ENCODE measurements around the gene TRIM29. TPM values are rescaled to one million over a fixed set of nuclear protein-coding genes. Genes with fewer than 3 reads are reported as not detected.

Gene TRIM29
- total and polyA plus RNA-seq, 2 of the 13 experiments (the other 11 are each of a cell fraction or from before 2014, with no cell fraction given), result 0.86 TPM

- TF ChIP-seq ZUFSP (CRISPR knock-in tag; IDR thresholded peaks at IDR 0.05; ENCODE audit: borderline replicate concordance), result no peak
- peak; percentile 75; the same call in 1 of the 2 replicates for TF ChIP-seq KDM6A (CRISPR knock-in tag; IDR thresholded peaks at IDR 0.05; ENCODE audit: low read depth)
- no peak for TF ChIP-seq SMAD9 (CRISPR knock-in tag; IDR thresholded peaks at IDR 0.05)
- peak; percentile 71 for TF ChIP-seq PATZ1 (CRISPR knock-in tag; IDR thresholded peaks at IDR 0.05)
- TF ChIP-seq ZBTB39 (CRISPR knock-in tag; IDR thresholded peaks at IDR 0.05), result no peak
- no peak; the same call in 1 of the 2 replicates for TF ChIP-seq JDP2 (CRISPR knock-in tag; IDR thresholded peaks at IDR 0.05; ENCODE audit: borderline replicate concordance)
- TF ChIP-seq ZNF7 (CRISPR knock-in tag; IDR thresholded peaks at IDR 0.05), result no peak
- TF ChIP-seq ZFP36L2 (CRISPR knock-in tag; IDR thresholded peaks at IDR 0.05), result no peak
- no peak for TF ChIP-seq ZNF672 (CRISPR knock-in tag; IDR thresholded peaks at IDR 0.05)
- no peak for TF ChIP-seq XBP1 (CRISPR knock-in tag; IDR thresholded peaks at IDR 0.05)
- TF ChIP-seq SP2 (CRISPR knock-in tag; IDR thresholded peaks at IDR 0.05), result no peak; the same call in 1 of the 2 replicates
- no peak for TF ChIP-seq ZBTB40 (IDR thresholded peaks at IDR 0.05)
- TF ChIP-seq ZBTB40 (CRISPR knock-in tag; IDR thresholded peaks at IDR 0.05), result peak; percentile 46; the same call in 1 of the 2 replicates
- no peak for TF ChIP-seq ETV6 (CRISPR knock-in tag; conservative IDR thresholded peaks at IDR 0.05)
- TF ChIP-seq ZNF816 (CRISPR knock-in tag; IDR thresholded peaks at IDR 0.05; ENCODE audit: borderline replicate concordance), result no peak
Observed at GRCh38 chr11:120184946-120185705, 47.2 kb upstream of the TRIM29 start (continued).

Data from HepG2 (cell line).